Measurements from ENCODE around the gene RXFP4. TPM values are rescaled to one million over a fixed set of nuclear protein-coding genes. Genes with fewer than 3 reads are reported as not detected.

Gene RXFP4
- polyA plus RNA-seq, 1 donor (not counting 4 experiments of a cell fraction or from before 2014, with no cell fraction given): not detected

- Histone ChIP-seq H3K36me3 (ENCODE audit: control insufficient read depth in 2 of 2, extremely low read depth in 1 of 2, insufficient read depth in 2 of 2, low read length in 2 of 2) (peaks cover 12 to 16% of the 10 kb centered on the region in 2 experiments), H3K4me2 (ENCODE audit: control insufficient read depth, extremely low read depth, insufficient read depth, low read depth, low read length) (no peak overlapping the region), H3K79me2 (ENCODE audit: control insufficient read depth, insufficient read depth, low read length) (no peaks in the 10 kb centered on the region), H2AFZ (ENCODE audit: control insufficient read depth, low read length) (no peak overlapping the region), H3K27ac (ENCODE audit: control insufficient read depth, insufficient read depth, low read length) (no peak overlapping the region), H3K9ac (ENCODE audit: control insufficient read depth, extremely low read depth, insufficient read depth, low read length) (no peak overlapping the region), H3K4me1 (ENCODE audit: control insufficient read depth, extremely low read depth, insufficient read depth, low read length) (peaks cover 15% of the 10 kb centered on the region), H4K20me1 (ENCODE audit: control insufficient read depth, extremely low read depth, insufficient read depth, low read length) (no peaks in the 10 kb centered on the region), H3K27me3 (ENCODE audit: control insufficient read depth, extremely low read depth, insufficient read depth, low read length) (no peaks in the 10 kb centered on the region), H3K9me1 (ENCODE audit: control insufficient read depth, extremely low read depth, insufficient read depth, low read length) (no peaks in the 10 kb centered on the region), H3K4me3 (ENCODE audit: control insufficient read depth in 2 of 3, extremely low read depth in 1 of 3, insufficient read depth in 2 of 3, low read depth in 1 of 3, low read length in 3 of 3) (no peak overlapping the region), H3K9me3 (ENCODE audit: control insufficient read depth, low read depth, low read length) (no peaks in the 10 kb centered on the region)
- no peak for DNase-seq (ENCODE audit: low read depth, low spot score)
- FAIRE-seq: no peak
- TF ChIP-seq EZH2 (IDR thresholded peaks at IDR 0.05; ENCODE audit: low read length): no peak
- TF ChIP-seq CTCF (optimal IDR thresholded peaks at IDR 0.05 in 1 of 3, IDR thresholded peaks at IDR 0.05 in 1 of 3, conservative IDR thresholded peaks at IDR 0.05 in 1 of 3; ENCODE audit: extremely low read depth in 1 of 3, insufficient read depth in 2 of 3, low read length in 3 of 3): no peak
- dilution Hi-C loops (cut with MboI; ENCODE audit: extremely low pct_ligation_motif_present, low sequenced_read_pairs): no loop called here
Measured at GRCh38 chr1:155897746-155898145, 43.7 kb upstream of the RXFP4 start.

- Histone ChIP-seq H3K4me3 (ENCODE audit: control insufficient read depth in 2 of 3, extremely low read depth in 1 of 3, insufficient read depth in 2 of 3, low read depth in 1 of 3, low read length in 3 of 3) (no peak overlapping the region), H3K4me1 (ENCODE audit: control insufficient read depth, extremely low read depth, insufficient read depth, low read length) (peaks cover 3% of the 10 kb centered on the region), H3K27ac (ENCODE audit: control insufficient read depth, insufficient read depth, low read length) (no peak overlapping the region), H3K36me3 (ENCODE audit: control insufficient read depth in 2 of 2, extremely low read depth in 1 of 2, insufficient read depth in 2 of 2, low read length in 2 of 2) (peaks cover 15 to 22% of the 10 kb centered on the region in 2 experiments), H3K9me1 (ENCODE audit: control insufficient read depth, extremely low read depth, insufficient read depth, low read length) (no peaks in the 10 kb centered on the region), H3K79me2 (ENCODE audit: control insufficient read depth, insufficient read depth, low read length) (no peaks in the 10 kb centered on the region), H3K9ac (ENCODE audit: control insufficient read depth, extremely low read depth, insufficient read depth, low read length) (no peak overlapping the region), H4K20me1 (ENCODE audit: control insufficient read depth, extremely low read depth, insufficient read depth, low read length) (no peaks in the 10 kb centered on the region), H2AFZ (ENCODE audit: control insufficient read depth, low read length) (no peak overlapping the region), H3K9me3 (ENCODE audit: control insufficient read depth, low read depth, low read length) (no peaks in the 10 kb centered on the region), H3K27me3 (ENCODE audit: control insufficient read depth, extremely low read depth, insufficient read depth, low read length) (no peaks in the 10 kb centered on the region), H3K4me2 (ENCODE audit: control insufficient read depth, extremely low read depth, insufficient read depth, low read depth, low read length) (no peak overlapping the region)
- dilution Hi-C loops (cut with MboI; ENCODE audit: extremely low pct_ligation_motif_present, low sequenced_read_pairs): no loop called here
- TF ChIP-seq EZH2 (IDR thresholded peaks at IDR 0.05; ENCODE audit: low read length) (no peak), CTCF (optimal IDR thresholded peaks at IDR 0.05 in 1 of 3, IDR thresholded peaks at IDR 0.05 in 1 of 3, conservative IDR thresholded peaks at IDR 0.05 in 1 of 3; ENCODE audit: extremely low read depth in 1 of 3, insufficient read depth in 2 of 3, low read length in 3 of 3) (no peak)
- no peak for DNase-seq (ENCODE audit: low read depth, low spot score)
- no peak for FAIRE-seq
Measured at GRCh38 chr1:155898888-155899287, 42.5 kb upstream of the RXFP4 start.

Data from keratinocyte (primary cell).